GM19193 (cell line): ENCODE measurements around the gene TSPAN5.

Source experiments
- POLR2A ChIP-seq: IDR thresholded peaks from 4 replicates; pipeline ENCODE4 v1.6.1; 2011; ENCODE audit not compliant: insufficient read depth, insufficient read length; ENCODE audit errors: extremely low read depth

The TSPAN5 gene

DNA sequence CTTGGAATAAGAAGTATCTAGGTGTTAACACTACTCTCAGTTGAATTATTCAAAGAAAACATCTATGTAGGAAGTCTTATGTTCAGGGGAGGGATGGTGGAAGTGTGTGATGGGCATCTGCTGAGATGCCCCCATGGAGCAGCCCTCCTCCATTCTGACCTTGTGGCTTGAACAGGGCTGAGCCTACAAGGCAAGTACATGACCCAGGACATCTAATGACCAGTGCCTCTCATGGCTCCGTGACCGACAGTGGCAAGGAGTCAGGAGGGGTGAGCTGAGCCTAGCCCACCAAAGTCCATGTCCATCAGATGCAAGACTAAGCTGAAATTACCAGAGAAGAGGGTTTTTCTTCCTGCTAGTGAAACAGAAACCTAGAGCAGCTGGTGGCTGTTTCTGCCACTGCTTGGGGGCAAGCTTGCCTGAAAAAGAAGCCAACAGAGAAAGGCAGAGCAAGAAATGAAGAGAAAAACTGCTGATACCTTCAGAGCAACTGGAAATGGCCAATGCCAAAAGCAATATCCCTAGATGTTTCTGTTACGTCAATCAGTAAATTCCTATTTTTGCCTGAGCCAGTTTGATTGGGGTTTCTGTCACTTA, 113.5 kb downstream of the TSPAN5 start:
- TF ChIP-seq POLR2A = no peak

DNA sequence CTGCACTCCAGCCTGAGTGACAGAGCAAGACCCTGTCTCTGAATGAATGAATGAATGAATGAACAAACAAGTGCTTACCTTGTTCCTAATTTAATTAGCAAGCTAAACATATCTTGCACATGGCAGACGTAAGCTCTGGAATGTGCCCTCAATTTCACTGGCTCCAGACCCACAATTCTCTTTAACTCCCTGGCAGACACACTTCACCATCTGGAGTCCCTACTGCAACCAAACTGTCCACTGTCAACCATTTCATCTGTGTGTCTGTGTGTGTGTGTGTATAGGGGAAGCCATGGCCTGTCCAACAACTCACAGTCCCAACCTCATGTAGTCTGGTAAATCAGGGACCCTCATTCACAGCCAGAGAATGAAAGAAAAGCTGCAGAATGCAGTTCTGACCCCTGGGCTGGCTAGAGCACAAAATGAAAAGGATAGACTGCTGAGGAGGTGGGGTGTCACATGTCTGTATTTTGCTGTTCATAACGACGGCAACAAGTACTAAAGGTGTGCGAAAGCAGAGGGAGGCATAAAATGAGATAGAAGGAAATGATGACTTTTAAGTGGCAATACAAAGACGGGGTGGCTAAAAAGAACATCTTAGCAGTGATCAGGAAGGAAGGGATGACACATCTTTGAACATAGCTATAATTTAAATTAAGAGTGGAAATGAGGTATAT, 114.1 kb downstream of the TSPAN5 start:
- TF ChIP-seq POLR2A = no peak

DNA sequence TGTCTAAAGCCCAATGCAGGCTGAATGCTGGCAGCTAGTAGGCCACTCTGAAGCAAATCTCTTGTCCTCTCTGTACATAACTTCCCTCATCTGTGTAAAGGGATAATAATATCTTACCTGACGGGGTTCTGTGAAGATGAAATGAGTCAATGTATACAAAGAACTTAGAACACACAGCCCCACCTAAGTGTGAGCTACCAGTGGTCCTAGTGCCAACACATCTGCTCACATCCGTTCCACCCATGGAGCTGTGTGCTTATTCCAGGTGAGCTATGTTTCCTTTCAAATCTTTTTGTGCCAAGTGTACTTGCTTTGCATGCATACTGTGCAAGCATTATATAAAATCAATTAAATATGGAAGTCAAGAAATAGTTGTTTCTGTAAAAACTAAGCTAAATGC, 116.4 kb downstream of the TSPAN5 start:
- no peak for TF ChIP-seq POLR2A

DNA sequence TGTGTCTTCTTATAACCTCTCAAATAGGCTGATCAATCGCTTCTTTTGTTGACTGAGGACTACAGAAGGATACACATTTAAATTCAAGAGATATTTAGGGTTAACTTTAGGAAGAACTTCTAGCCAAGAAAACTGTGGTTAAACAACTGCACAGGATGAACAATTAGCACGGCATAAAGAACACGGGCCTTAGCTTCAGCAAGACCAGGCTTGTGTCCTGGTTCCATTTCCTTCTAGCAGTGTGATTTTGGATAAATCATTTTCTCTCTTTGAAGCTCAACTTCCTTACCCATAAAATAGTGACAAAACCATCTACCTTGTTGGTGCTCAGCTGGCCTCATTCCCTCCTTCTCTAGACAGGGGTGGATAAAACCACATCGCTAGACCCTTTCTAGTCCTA, 117.6 kb downstream of the TSPAN5 start:
- TF ChIP-seq POLR2A = no peak

DNA sequence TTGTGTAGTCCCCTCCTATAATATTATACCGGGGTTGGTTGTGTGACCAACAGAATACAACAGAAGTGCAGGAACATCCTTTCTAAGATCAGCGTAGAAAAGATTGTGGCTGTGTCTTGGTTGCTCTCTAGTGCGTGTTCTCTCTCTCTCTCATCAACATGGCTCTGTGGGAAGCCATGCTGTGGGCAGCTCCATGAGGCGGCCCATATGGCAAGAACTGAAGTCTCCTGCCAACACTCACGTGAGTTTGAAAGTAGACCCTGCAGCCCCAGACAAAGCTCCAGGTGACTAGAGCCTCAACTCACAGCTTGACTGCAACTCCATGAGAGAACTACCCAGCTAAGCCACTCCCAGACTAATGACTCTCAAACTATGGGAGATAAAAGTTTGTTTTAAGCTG, 118.7 kb downstream of the TSPAN5 start:
- no peak for TF ChIP-seq POLR2A

DNA sequence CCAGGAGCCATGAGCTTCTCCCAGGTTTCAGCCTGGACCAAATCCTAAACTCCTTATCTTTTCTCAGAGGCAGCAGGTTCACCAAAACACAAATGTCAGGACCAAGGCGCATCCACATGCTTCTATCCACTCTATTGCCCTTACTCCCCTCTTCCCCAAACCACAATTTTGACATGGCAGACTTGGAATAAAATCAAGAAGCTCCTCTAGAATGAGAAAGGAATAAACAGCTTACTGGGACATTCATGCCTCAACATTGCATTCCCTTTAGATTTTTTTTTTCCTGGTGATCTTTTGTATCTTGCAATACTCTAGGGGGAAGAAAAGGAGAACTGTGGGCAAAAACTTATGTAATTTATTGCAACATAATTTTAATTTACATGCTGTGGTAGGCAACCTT, 119.1 kb downstream of the TSPAN5 start:
- no peak for TF ChIP-seq POLR2A

DNA sequence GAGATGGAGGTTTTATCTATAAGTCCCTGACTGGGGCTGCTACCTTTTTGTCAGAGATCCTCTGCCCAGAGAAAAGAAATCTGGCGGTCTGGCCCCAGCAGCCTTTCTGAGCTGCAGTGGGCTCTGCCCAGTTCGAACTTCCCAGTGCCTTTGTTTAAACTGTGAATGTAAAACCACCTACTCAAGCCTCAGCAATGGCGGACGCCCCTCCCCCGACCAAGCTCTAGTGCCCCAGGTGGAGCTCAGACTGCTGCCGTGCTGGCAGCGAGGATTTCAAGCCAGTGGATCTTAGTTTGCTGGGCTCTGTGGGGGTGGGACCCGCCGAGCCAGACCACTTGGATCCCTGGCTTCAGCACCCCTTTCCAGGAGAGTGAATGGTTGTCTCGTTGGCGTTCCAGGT, 121.8 kb downstream of the TSPAN5 start:
- TF ChIP-seq POLR2A = no peak

DNA sequence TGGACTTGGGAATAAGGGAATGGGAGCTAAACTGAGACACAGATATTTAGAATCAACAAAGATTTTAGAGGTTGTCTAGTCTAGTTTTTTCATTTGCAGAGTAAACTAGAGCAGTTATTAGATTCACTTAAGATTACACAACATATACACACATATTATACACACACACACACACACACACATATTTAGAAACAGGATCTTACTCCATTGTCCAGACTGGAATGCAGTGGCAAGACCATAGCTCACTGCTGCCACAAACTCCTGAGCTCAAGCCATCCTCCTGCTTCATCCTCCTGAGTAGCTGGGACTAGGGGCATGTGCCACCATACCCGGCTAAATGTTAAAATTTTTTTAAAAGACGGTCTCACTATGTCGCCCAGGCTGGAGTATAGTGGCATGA, 127.8 kb downstream of the TSPAN5 start:
- TF ChIP-seq POLR2A = no peak

DNA sequence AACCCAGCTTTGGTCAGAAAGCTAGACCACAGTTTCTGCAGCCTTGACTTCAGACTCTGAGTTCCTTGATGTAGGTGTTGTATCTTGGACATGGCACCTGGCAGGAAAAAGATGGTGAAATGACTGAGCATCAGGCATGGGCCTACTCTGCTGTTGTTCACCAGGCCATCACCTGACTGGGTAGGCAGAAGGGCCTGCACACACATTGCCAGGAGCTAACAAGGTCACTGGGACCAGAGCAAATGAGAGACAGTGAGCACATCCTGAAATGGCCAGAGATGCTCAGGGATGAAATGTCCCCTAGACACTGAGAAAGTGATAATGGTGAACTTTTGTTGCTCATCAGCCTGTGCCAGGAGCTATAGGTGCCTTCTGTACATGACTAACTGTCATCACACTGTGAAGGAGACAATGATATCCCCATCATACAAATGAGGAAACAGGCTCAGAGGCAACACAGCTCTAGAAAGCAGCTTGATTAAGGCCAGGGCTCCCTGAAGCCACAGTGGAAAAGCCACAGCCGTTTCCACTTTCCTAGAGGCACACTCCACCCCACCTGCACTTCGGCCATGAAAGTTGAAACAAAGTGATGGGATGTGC, 128.3 kb downstream of the TSPAN5 start:
- no peak for TF ChIP-seq POLR2A

DNA sequence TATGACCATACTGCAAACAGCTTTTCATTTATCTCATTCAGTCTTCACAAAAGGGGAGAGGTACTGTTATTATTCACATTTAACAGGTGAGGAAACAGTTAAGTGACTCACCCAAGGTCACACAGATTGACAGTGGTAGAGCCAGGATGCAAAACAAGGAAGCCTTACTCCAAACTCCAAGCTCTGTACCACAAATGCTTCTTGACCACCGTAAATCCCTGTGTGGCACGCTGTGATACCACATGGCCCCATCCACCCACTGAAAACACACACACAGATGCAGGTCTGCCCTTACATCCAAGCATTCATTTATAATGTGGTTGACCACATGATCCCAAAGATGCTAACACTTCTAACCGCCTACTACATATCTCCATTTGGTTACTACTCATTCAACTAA, 129.5 kb downstream of the TSPAN5 start:
- no peak for TF ChIP-seq POLR2A

DNA sequence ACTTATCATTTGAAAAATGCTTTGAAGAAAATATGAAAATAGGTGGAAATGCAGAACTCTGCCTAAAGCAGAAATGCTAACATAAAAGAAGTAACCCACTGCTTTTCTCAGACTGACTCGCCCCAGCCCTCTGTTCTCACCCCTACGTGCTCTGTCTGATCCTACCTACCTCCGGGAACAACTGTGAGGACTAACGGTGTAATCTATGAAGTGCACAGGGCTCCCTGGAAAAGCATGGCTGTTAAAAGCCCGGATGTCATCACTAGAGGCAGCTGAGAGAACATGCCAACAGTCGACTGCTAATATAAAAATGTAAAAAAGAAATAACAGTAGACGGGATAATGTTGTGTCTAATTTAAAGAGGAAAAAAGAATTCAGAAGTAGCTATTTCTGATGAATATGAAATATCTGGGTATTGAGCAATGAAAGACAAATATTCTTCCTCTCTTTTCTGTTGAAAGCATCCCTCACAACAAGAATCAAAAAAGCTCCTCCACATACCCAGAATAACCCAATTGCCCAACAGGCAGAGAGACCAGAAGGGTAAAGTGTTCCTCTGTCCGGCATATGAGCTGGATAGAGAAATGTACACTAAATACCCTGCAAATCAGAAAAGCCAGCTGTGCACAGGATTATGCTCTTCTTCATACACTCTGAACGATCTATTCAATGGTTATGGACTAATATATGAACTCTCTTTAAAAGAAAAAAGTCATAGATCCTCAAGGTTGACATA, 130.7 kb downstream of the TSPAN5 start:
- no peak for TF ChIP-seq POLR2A

DNA sequence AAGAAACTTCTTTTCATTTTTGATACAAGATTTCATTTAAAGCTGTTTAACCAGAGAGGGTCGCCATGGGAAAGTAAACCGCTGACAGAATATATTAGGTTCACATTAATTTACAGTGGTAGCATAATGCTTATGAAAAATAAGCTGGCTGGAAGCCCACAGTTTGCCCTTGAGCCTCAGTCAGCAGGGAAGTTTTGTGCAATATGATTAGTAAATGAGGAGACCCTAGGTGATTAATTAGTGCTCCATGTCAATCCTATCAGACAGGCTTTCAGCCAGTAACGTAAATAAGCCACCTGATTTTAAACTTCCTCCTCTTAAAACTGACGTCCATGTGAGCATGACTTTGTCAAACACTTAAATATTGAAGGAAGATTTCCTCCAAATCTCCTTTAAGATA, 134.2 kb downstream of the TSPAN5 start:
- TF ChIP-seq POLR2A = no peak

DNA sequence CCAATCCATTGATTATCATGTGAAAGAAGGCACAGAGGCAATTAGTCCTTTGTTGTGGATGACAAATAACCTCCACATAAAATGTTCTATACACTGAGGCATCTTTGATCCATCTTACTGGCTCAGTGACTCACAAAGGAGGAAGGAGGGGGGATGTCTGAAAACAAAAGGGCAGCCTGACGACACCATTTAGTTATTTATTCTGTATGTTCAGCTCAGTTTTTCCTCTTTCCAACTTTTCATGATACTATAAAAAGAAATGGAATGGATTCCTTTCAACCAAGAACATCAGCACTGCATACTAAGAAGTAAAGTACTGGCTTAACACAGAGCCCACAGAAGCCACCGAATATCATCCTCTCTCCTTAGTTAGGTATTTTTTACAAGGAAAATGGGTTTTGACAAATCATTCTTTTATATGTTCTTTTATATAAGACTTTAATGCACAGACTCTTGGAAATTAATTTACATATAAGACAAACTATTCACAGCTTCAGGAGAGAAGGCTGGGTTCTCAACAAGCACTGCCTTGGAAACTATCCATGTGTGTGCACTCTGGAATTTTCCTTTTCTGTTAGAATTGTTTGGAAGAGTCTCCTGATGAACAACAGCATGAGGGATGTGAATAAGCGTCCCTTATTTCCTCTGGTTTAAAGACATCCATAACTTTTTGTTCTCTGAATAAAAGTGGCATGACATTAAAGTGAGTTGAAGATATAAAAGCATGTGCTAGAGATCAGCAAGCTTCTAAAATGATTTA, 135.6 kb downstream of the TSPAN5 start:
- TF ChIP-seq POLR2A = no peak

DNA sequence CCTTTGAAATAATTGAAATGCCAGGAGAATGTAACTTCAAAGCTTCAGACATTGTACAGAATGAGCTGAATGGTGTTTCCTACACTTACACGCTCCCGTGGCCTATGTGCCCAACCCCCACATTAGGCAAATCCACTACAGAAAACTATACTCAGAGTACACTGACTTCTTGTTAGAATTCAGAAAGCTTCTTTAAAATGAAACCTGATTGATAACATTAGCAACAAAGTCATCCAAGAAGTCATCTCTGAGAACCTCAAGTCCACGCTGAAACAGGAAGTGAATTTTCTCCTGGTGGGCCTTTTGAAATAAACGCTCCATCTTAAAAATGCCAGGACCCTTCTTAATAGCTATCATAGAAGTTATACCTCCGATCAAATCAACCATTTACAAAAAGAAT, 136.3 kb downstream of the TSPAN5 start:
- no peak for TF ChIP-seq POLR2A

DNA sequence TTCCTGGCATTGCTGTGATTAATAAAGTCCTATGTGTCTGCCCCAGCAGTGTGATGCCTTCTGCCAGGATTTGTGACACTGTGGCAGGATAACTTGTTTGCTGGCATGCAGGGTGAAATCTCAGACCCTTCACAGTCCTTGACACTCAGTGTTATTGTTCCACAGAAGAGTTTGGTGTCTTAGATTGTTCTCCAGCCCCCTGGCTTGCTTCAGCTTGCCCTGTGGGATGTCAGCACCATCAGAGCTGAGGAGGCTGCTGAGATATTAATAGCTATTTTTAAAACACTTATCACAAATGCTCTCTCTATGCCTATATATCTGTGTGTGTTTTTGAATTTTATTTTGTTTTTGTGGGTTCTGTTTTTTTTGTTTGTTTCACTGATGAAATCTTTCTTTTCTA, 136.9 kb downstream of the TSPAN5 start:
- TF ChIP-seq POLR2A = no peak
